Loucy (cell line): Measurements from ENCODE around the gene UBE3C.

Source experiments
- EZH2phosphoT487 ChIP-seq: fragments of 200-600 bp; IDR thresholded peaks from 2 replicates; pipeline ENCODE4 v1.6.1; 2018; ENCODE audit warnings: antibody characterized with exemption, mild to moderate bottlenecking, moderate library complexity, borderline replicate concordance
- TF ChIP-seq, protein P1 (sequence below): fragments of 200-600 bp; sonication (generic); conservative IDR thresholded peaks from 2 replicates; pipeline ENCODE4 v1.5.1; 2014; ENCODE audit warnings: mild to moderate bottlenecking, antibody characterized with exemption, low read length

DNA sequence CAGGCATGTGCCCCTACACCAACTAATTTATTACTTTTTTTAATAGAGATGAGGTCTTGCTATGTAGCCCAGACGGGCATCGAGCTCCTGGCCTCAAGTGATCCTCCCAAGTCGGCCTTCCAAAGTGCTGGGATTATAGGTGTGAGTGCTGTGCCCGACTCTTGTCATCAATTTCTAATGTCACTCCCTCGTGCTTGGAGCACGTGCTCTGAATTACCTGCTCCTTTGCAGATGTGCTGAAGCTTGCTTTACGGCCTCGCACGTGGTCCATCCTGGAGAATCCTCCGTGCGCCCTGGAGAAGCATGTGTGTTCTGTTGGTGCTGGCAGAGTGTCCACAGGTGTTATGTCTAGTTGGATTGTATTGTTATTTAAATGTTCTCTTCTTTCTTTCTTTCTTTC lies 11.8 kb upstream of the UBE3C start:
- TF ChIP-seq, protein P1, sequence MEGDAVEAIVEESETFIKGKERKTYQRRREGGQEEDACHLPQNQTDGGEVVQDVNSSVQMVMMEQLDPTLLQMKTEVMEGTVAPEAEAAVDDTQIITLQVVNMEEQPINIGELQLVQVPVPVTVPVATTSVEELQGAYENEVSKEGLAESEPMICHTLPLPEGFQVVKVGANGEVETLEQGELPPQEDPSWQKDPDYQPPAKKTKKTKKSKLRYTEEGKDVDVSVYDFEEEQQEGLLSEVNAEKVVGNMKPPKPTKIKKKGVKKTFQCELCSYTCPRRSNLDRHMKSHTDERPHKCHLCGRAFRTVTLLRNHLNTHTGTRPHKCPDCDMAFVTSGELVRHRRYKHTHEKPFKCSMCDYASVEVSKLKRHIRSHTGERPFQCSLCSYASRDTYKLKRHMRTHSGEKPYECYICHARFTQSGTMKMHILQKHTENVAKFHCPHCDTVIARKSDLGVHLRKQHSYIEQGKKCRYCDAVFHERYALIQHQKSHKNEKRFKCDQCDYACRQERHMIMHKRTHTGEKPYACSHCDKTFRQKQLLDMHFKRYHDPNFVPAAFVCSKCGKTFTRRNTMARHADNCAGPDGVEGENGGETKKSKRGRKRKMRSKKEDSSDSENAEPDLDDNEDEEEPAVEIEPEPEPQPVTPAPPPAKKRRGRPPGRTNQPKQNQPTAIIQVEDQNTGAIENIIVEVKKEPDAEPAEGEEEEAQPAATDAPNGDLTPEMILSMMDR = no peak
- no peak for TF ChIP-seq EZH2phosphoT487
